NCI-H2196 treated with DMSO at 0.1 percent for 48 hours (cell line): ENCODE data around the gene C1orf216.
"Not testable (repeated sequence)": the region's sequence is repeated elsewhere in the genome, so short reads cannot be mapped to it uniquely, and the experiment has no call there.

Source experiments
- DNase-seq: peaks from one replicate; lab custom pipeline; 2025; ENCODE audit not compliant: unreplicated experiment; lab: John Stamatoyannopoulos, UW

The C1orf216 gene, protein sequence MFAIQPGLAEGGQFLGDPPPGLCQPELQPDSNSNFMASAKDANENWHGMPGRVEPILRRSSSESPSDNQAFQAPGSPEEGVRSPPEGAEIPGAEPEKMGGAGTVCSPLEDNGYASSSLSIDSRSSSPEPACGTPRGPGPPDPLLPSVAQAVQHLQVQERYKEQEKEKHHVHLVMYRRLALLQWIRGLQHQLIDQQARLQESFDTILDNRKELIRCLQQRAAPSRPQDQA

DNA sequence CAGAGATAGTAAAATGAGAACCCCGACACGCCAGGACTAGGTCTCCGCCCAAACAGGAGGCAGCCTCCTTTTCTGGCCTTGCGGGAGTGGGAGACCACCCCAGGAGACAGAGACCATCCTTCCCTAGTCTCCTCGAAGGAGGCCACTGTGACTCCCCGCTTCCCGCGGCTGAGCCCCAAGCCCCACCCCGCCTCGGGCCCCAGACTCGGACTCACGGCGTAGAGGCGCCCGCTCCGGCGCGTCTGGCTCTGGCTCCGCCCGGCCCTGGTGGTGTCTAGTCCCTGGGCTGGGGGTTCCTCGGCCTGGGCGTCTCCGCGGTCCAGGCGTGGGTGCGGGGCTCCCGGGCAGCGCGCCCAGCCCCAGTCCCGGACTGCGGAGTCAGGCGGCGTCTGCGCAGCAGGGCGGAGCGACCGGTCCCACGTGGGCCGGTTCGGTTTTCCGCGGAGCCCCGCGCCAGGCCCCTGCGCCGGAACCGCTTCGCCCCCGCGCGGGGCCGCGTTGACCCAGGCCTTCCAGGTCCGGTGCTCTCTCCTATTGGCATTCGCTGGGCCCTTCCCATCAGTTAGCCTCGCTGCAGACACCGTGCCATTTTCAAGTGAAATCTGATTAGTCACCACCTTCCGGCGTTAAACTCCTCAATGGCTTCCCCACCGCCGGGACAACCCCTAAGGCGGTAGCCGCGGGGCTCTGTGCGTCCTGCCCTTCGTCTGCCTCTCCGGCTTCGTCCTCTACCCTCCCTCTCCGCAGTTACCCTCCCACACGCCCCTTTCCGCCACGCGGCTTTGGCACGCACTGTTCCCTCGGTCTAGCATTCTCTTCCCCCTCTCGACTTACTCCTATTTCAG lies at the start of gene C1orf216:
TSS of gene C1orf216 (minus strand) at position 393 of the 845 bp plus-strand sequence. CDS start 2,563 bp downstream, outside the sequence.
- peak; percentile 32 for DNase-seq

DNA sequence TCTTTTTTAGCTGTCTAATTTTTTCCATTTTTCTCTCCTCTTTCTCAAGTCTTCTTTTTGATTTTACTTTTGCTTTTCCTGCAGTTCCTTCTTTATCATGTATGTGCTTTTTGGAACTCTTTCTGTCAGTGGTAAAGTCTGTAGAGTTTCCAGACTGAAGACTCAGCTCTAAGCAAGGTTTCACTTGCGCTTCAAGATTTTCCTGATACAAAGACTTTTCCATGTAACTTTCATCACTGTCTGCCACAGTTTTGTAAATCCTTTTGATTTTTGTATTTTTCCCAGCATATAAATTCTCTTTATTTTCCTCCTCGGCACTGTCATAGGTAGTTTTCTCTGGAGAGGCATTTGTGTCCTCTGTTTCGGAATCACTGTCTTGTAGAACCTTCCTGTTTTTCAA lies 45.6 kb upstream of the C1orf216 start:
- DNase-seq = no peak

DNA sequence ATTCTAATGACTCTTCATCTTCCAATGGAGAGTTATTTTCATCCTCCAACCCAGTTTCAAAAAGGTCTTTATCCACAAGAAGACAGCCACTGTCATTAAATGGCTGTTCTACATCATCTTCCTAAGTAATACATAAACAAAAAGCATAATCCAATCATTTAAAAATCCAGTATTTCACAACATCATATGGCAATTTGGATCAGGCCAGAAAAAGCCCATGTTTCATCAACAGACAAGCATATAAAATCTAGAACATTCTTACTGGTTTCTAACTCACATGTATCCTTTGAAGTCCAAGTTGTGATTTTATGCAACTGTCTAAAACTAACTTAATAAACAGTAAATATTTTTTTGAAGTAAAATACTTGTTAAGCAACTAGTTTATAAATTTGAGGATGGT lies 44.5 kb upstream of the C1orf216 start:
- no peak for DNase-seq

DNA sequence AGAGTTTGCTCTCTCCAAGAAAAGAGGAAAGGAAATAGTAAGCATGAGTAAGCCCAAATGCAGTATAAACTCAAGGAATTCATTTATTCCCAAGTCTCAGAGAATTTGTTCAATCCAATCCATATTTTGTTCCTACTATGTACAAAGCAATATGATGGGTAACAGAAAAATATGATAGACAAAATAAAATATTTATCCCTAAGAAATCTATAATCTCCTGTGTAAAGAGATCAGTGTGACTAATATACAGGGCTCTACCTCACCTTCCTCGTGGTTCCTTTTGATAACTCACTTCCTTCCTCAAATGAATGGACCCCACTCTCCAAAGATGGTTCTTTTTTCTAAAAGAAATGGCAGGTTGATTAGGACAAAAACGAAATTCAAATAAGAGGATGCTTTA lies 43.5 kb upstream of the C1orf216 start:
- DNase-seq = no peak

DNA sequence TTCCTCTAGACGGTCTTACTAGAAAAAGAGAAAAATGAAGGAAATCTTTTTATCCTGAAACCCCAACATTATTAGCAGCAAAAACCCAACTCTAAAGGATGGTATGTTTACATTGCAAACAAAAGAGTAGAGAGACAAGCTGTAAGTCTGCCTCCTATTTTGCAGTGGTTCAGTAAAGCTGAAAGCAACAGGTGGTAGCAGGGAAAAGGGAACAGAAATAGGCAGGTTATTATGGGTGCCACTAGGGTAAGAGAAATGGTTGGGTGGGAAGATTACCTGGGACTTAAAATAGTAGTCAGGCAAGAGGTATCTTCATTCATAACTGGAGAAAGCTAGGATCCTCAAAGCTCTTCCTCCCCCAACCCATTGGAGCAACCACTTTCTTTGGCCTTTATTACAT lies 37.4 kb upstream of the C1orf216 start:
- no peak for DNase-seq

- DNase-seq = no peak
Measured at GRCh38 chr1:35753626-35754260, 35.1 kb upstream of the C1orf216 start.

- no peak for DNase-seq
Measured at GRCh38 chr1:35748326-35748725, 29.6 kb upstream of the C1orf216 start.

DNA sequence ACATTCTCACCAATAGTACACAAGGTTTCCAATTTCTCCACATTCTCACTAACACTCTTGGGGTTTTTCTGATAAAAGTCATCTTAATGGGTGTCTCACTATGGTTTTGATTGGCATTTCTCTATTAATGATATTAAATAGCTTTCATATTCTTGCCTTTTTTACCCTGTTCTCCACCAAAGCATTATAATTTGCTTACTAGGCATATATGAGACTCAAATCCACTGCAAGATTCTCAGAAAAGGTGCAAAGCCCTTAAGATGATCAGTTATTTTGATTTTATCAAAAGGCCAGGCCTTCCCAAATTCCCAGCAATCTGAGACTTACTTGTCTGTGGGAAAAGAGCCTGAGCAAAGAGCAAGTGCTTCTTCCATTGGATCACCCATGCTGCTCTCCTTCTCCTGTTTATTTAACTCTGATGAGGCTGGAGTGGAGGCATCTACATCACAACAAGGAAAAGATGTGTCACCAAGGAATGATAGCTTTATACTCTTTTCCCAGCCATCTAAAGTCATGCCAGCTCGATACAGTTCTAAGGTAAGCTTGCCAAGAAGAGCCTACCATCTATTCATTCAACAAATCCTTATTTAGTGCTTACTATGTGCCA lies 26.5 kb upstream of the C1orf216 start:
- no peak for DNase-seq

GRCh38 chr1:35737120-35737519 lies 18.4 kb upstream of the C1orf216 start:
- no peak for DNase-seq

GRCh38 chr1:35727434-35728040 lies 8.9 kb upstream of the C1orf216 start:
- DNase-seq = no peak

DNA sequence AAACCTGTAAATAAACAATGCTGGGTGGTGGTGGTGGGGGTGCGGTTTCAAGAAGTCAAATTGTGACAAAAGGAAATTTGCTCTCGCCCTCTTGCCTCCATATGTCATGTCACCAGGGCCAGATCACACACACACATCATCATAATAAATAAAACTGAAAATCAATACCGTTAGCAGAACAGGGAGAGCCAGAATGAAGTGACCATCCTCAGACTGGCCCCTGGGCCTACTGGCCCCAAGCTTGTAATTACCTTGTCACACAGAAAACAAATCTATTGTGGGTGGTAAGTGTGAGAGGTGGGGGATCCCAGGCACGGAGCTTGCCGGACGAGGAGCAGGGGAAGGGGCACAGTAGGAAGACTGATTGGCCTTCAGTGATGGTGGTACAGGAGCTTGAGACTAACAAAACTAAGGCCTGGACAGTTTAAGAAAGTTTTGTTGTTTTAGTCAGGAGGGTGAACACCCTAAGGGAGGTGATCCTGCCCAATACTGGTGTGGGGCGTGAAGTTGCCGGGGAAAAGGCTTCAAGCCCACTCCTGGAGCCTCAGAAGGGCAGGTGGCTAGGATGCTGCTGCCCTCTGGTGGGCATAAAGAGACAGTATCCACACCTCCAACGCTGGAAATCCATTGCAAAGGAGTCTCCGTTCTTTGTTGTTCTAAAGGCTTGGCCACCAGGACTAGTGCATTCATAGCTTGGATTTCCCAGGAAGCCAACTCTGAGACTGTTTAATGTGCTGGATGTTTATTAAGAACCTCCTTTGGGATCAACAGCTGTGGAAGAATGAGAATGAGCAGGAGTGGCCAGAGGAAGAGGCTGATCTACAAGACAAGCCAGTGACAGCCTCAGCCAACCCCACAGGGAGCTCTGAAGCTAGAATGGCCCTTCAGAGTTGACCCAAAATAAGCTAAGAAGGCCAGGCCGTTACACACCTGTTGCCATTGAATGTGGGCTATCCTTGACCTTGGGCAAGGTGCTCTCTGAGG lies 8.1 kb upstream of the C1orf216 start:
- DNase-seq = peak; percentile 45

DNA sequence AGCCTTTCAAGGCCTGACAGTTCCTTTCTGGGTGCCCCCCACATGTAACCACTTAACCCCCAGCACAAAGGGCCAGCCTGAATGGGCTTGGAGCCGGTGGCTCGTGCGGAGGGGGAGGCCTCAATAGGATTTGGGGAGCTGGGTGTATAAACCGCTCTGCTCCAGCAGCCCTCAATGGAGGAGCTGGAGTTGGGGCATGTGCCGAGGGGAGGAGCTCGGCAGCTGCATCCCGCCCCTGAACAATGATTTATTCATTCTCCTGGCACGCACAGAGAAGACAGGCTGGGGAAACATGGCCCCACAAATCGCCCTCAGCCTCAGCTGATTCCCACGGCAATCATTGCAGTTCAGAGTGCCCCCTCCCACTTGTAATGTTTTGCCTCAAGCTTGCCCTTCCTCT lies 6.9 kb upstream of the C1orf216 start:
- no peak for DNase-seq

GRCh38 chr1:35717911-35718476 lies 690 bp downstream of the C1orf216 start:
- peak; percentile 21 for DNase-seq

- peak; percentile 79 for DNase-seq
Measured at GRCh38 chr1:35715568-35716002, 3.1 kb downstream of the C1orf216 start.

DNA sequence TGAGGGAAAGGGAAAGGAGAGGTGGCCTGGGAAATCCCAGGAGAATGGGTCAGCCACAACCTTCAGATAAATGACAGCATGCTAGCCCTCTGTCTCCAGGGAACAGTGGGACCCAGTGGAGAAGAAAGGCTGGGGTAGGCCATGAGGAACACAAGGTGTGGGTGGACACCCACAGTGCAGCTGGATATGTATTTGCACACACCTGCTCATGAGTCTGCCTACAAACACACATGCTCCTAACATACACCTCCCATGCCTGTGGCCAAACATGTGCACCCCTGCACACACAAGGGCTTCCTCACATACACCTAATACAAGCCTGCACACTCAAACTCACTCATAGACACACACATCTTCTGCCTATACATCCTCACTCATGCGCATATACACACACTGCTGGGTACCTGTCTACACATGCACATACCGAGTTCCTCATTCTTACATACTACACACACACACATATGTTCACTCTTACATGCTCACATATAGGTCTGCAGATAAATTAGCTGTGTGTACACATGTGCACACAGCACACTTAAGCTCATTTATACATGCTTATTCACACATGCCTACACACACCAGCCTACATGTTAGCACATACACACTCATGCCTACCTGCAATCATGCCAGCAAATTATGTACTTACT lies 3.6 kb downstream of the C1orf216 start:
- DNase-seq = no peak

DNA sequence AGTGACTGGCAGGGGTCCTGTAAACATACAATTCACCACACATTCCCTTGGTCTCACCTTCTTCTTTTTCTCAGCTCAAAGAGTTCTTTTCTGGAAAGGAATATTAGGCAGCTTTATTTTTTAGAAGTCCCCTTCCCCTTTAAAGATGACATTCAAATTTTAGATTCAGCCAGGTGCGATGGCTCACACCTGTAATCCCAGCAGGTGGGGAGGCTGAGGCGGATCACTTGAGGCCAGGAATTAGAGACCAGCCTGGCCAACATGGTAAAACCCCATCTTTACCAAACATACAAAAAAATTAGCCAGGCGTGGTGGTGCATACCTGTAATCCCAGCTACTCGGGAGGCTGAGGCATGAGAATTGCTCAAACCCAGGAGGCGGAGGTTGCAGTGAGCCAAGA lies 7.6 kb downstream of the C1orf216 start:
- DNase-seq = not testable (repeated sequence)

DNA sequence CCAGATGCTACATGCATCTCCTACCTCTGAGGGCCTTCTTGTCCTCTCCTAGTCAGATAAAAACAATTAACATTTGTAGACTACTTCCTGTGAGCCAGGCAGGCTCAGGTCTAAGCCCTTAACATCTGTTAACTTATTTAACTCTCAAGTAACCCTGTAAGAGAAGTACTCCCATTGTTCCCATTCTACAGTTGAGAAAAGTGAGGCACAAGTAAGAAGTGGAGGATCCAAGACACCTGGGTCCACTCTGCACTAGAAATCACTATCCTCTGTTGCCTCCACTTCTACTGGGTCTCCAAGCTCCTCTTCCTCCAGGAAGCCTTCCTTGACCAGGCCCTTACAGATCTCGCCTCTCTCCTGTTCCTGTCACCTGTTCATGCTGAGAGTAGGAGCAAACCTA lies 9.7 kb downstream of the C1orf216 start:
- no peak for DNase-seq

GRCh38 chr1:35708441-35708921 lies 10.2 kb downstream of the C1orf216 start:
- DNase-seq = peak; percentile 76
